GM19397 (cell line): ENCODE measurements around the gene ZNF831.

Experiments used
- ATAC-seq: cut with Tn5 transposase; IDR thresholded peaks from one replicate; pipeline ENCODE4 v1.9.1; 2021; ENCODE audit warnings: mild to moderate bottlenecking, moderate library complexity; ENCODE audit not compliant: unreplicated experiment

The ZNF831 gene

DNA sequence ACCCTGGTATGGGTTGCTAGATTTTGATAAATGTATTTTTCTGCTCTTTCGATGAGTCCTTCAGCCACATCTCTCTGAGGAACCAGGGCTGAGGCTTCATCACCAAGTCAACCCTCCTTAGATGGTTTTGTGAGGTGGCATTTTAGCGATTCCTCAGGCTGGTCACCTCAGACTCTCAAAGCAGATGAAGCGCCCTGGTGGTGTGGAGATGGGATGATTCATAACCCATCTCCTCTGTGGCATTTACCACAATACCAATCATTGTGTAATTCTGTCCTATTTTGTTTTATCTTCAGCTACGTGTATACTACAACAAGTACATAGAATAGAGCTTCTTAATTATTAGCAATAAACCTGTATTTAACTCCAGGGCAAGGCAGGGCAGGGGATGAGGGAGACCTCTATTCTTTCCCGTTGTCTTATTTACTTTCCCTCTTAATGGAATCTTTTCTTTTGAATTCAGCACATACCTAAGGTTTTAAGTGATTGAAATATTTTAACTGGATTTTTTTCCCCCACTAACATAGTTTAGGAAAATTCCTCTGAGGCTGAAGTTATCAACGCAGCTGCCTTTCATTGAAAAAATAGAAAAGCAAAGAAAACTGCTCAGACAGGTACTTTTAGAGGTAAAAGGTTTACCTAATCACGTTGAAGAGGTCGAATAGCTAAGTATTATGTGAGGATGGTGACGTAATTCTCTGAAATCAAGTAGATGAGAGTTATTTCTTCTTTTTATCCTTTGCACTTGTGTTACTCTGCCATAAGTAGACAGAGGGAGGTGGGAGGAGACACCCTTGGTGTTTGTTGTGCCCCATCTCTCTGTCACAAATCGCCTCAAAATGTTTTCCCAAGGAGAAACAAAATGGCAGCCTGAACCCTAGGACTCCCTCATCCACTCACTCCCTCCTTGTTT lies 79.3 kb downstream of the ZNF831 start:
- no peak for ATAC-seq

GRCh38 chr20:59246691-59247400 lies 83.2 kb downstream of the ZNF831 start:
- ATAC-seq: no peak

- no peak for ATAC-seq
Observed at GRCh38 chr20:59247731-59248684, 84.4 kb downstream of the ZNF831 start.

DNA sequence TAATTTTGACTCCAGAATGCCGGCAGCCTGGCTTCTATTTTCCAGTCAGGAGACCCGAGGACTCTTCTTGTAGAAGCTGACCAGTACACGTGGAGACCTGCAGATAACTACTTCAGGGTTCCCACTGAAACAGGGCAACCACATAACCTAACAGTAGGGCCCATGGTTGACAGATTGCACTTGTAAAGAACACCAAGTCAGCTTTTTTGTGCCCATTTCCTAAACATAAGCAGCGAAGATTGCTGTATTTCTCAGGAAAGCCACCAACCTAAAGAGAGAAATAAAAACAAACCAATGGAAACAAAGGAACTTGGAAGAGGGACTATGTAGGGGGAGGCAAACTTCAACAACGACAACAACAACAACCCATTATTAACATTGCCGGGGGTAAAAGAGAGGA lies 86.7 kb downstream of the ZNF831 start:
- ATAC-seq: no peak

GRCh38 chr20:59253325-59253724 lies 89.7 kb downstream of the ZNF831 start:
- no peak for ATAC-seq

- ATAC-seq: no peak
Observed at GRCh38 chr20:59253779-59254319, 90.2 kb downstream of the ZNF831 start.

DNA sequence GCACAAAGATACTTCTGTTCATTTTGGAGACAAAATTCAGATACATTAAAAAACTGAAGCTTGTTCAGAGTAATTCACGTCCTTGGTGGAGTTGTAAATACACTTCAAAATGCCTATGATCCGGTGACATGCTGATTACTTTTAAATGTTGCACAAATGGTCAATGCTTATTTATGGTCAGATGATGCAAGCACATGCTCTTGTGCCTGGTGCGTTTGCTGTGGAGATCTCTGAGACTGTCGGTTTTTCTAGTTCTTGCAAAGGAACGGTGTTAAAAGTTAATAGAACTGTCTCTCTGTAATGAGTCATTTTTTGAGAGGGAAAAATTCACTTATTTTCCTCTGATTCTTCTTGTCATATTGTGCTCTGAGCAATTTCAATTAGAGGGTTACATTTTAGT lies 91.6 kb downstream of the ZNF831 start:
- ATAC-seq: no peak

- no peak for ATAC-seq
Observed at GRCh38 chr20:59258221-59258621, 94.6 kb downstream of the ZNF831 start.

DNA sequence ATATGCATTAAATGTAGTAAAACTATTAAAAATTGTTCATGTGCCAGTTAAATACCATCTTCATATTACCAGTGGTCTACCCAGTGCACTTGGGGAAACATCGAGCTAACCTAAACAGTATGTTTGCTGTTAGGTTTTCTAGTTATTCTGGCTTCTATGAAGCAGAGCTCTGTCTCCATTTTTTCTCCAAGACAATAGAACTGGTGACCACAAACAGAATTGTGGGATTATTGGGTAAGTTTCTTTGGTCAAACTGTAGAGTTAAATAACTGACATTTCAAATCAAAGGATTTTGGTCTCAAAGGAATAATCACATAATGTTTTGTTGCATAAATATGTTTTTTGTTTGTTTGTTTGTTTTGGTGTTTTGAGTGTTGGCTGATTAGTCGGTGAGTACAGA lies 96.3 kb downstream of the ZNF831 start:
- ATAC-seq: no peak

GRCh38 chr20:59265298-59265697 lies 101.7 kb downstream of the ZNF831 start:
- ATAC-seq: no peak

- ATAC-seq: no peak
Observed at GRCh38 chr20:59268870-59269269, 105.2 kb downstream of the ZNF831 start.

DNA sequence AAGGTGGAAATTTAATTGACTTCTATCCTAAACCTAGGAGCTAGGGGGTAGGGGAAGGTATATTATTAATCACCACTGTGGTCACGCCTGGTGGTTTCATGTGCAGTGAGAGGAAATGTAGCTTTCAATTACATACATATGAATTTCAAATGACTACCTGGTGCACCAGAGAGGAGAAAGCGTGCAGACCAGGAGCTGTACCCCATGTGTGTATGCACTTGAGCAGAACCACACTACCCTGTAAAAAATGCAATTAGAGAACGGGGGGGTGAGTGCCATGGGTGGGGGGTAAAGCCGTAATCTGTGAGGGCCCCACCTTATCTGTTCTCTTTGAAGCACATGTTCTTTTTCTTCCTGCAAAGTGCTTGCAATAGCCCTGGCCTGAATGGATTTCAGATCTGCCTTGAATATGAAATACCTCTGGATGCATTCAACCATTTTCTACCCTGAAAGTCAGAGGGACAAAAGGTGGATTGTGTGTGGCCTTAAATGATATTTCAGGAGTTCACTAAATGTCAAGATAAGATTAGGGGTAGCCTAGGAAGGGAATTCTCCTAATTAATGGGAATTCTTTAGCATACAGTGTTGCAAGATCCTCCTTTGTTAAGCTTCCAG lies 105.9 kb downstream of the ZNF831 start:
- no peak for ATAC-seq

DNA sequence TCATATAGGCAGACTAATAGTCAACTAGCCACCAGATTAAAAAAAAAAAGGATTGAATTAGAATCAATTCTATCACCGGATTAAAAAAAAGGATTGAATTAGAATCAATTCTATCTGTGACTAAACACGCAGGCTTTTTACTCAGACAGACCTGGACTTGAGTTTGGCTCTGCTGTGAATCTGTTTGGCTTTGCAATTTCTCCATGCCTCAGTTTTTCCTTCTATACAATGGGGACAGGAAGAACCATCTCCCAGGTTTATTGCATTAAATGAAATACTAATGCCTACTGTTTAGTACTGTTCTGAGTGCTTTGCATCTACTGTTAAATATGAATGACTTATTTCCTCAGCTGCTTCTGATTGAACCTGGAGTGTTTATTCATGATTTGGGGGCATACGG lies 106.8 kb downstream of the ZNF831 start:
- ATAC-seq: no peak

GRCh38 chr20:59273739-59274357 lies 110.2 kb downstream of the ZNF831 start:
- ATAC-seq: no peak

DNA sequence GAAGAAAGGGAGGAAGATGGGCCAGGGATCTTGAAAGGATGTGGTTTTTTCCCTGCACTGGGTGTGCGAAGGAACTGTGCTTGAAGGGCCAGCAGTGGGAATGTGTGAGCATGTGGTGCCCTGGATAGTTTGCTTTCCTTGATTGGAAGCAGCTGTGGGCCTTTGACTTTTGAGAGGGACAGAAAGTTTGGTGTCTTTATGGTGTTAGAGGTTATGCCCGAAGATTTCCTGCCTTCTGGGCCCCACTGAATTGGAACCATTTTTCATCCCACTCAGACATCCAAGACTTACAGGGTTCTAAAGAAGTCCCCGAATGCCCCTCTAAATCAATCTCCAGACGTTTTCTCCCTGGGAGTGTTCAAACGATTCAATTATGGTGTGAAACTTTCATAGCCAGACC lies 113.3 kb downstream of the ZNF831 start:
- no peak for ATAC-seq

DNA sequence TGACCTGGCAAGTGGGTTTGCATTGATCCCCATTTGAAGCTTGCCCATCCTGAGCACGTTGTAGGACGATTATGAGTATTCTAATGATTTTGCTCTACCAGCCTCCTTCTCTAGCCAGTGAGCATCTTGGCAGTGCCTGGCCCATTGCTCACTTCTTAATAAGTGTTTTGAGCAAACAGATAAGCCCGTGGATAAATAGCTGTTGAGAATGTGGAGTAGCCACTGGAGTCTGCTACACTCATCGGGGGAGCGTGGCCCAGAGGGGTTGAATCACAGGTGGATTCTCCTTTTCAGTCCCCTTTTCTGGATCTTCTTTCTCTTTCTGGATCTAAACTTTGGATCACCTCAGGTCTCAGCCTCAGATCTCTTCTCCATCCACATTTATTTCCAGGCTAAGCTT lies 120.8 kb downstream of the ZNF831 start:
- ATAC-seq: no peak

DNA sequence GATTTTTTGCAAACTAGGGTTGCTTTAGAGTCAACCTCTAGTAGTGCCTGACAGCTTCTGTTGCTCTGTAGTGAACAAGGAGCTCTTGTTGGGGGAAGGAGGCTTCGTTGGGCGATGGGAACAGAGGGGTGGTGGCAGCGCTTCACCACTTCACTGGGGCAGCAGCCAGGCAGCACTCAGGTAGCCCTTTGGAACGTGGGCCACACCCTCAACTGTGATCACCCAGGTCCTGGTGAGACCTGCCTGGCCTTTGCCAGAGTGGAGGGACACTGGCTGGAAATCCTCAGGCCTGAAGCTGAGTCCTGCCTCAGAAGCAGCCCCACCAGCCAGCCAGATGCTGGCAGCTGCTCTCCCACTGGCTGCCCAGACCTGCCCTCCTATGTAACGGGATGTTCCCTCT lies 126.4 kb downstream of the ZNF831 start:
- ATAC-seq: no peak

DNA sequence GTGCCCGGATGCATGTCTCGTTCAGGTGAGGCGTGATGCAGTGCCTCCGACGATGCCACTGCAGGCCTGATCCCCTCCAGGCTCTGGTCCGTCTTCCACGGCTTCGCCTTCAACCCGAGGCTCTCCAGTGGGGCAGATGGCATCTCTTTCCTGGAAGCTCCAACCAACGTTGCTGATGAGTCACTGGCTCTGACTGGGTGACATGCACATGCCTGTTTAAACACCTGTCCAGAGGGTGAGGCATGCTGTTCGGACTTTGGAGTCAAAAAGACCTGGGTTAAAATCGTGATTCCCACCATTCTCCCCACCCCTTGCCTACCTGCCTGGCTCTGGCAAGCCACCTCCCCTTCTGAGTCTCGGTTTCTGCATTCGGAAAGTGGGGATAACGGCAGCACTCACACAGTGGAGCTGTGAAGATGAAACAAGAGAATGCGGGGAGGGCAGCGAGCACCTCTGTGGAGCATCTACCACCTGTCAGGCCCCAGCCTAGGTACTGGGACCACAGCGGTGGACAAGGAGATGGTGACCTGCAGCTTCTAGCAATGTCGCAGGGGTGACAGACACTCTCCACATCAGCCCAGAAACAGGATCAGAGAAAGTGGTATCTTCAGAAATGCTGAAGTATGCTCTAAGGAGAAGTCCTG lies 128.2 kb downstream of the ZNF831 start:
- ATAC-seq: no peak

- ATAC-seq: no peak
Observed at GRCh38 chr20:59295531-59295930, 131.9 kb downstream of the ZNF831 start.
